Measurements from ENCODE around the gene SMIM20.

The SMIM20 gene

DNA sequence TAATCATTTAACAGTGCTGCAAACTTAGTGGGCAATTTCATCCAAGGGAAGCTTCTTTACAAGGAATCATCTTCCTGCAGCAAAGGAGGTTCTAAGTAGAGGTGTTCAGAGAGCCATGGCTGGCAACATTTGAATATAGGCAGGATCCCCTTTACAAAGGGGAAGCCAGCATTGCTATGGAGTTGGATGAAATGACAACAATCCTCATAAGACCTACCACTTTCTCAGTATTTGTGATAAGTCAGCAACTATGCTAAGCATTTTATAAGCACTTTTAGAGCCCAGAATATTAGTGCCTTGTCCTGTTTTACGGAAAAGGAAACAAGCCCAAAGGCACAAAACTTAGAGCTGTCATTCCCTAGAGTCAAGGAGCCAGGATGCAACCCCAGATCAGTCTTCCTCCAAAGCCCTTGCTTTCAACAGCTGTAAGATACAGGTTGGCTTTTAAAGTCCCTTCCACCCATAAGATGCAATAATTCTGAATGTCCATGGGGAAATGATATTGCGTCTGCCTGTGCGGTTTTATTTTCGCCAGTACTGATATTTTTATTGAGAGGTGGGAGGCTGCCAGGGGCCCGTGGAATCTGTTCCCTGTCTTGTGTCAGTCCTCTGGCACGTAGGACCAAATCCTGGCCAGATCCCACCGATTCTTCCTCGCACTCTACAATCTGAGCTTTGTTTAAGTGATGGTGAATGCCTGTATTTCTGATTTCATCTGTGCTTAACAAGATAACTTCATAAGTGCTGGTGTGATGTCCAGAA lies 59.1 kb downstream of the SMIM20 start:
- DNase-seq (ENCODE audit: extremely low read depth, low read depth) = no peak
- TF ChIP-seq, protein P1, sequence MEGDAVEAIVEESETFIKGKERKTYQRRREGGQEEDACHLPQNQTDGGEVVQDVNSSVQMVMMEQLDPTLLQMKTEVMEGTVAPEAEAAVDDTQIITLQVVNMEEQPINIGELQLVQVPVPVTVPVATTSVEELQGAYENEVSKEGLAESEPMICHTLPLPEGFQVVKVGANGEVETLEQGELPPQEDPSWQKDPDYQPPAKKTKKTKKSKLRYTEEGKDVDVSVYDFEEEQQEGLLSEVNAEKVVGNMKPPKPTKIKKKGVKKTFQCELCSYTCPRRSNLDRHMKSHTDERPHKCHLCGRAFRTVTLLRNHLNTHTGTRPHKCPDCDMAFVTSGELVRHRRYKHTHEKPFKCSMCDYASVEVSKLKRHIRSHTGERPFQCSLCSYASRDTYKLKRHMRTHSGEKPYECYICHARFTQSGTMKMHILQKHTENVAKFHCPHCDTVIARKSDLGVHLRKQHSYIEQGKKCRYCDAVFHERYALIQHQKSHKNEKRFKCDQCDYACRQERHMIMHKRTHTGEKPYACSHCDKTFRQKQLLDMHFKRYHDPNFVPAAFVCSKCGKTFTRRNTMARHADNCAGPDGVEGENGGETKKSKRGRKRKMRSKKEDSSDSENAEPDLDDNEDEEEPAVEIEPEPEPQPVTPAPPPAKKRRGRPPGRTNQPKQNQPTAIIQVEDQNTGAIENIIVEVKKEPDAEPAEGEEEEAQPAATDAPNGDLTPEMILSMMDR (IDR thresholded peaks at IDR 0.05; ENCODE audit: low read depth, low read length) = no peak

DNA sequence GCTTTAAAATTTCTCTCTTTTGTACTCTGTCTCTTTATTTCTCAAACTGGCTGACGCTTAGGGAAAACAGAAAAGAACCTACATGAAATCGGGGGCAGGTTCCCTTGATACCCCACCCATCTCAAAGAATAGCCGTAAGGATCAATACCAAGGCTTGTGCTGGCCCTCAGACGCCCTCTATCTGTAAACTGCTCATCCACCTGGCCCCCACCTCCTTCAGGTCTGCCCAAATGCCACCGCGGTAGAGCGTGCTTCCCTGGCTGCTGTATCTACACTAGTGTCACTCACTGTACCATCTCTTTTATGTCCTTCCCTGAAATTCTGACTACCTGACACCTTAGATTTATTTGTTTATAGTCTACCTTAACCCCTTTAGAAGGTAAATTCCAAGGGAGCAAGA lies 62.8 kb downstream of the SMIM20 start:
- TF ChIP-seq, protein P1 (IDR thresholded peaks at IDR 0.05; ENCODE audit: low read depth, low read length) = no peak
- no peak for DNase-seq (ENCODE audit: extremely low read depth, low read depth)

DNA sequence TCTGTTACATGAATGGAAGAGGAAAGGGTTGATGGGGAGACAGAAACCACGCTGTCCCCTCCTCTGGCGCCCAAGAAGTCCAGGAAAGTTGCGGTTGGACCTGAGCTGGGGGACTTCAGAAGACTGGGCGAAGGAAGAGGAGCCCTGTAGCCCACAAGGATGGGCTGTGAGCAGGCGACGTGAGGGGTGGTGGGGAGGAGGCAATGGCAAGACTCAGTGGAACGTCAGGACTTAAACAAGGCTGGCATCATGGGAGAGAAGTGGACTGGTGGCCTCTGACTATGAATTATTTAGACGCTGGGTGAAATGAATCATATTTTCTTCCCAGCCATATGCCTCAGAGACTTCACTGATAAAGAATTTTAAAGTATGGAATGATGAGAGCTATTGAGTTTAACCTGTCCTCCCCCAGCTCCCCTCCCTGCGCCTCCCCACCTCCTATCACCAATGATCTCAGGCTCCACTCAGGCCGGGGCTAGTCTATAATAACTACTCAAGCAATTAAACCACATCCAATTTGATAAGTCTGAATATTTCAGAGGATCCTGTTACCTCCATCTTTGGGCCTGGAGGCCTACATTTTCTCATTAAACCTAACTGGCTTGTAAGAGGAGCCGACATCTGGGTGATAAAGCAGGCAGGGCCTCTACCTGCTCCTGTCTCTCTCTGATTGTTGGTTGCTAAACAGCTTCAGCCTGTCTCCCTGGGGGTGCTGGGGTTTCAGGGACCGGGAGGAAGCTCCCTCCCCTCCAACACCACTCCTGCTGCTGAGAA lies 63.6 kb downstream of the SMIM20 start:
- no peak for DNase-seq (ENCODE audit: extremely low read depth, low read depth)
- TF ChIP-seq, protein P1 (IDR thresholded peaks at IDR 0.05; ENCODE audit: low read depth, low read length) = no peak

DNA sequence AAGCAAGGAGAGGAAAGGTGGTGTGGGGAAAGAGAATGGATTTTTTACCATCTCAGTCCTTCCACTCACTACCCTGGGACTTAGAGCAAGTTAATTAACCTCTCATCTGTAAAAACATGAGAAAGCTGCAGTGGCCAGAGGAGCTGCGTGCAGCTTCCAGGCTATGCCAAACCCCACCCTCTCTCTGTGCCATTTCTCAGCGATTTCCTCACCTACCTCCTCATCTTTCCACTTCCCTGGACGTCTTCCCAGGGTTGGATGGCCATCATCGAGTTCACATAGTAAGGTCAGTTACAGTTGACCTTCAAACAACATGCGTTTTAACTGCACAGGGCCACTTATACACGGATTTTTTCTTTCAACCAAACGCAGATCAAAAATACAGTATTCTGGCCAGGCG lies 64.3 kb downstream of the SMIM20 start:
- no peak for DNase-seq (ENCODE audit: extremely low read depth, low read depth)
- TF ChIP-seq, protein P1 (IDR thresholded peaks at IDR 0.05; ENCODE audit: low read depth, low read length) = no peak
